VCaP (cell line): ENCODE data around the gene PCDHGB3.
"Not testable (repeated sequence)": the region's sequence is repeated elsewhere in the genome, so short reads cannot be mapped to it uniquely, and the experiment has no call there.

Source experiments
- H3K27ac ChIP-seq: fragments of 450-650 bp; 2 replicates; pipeline ENCODE4 v1.5.1; 2017
- TF ChIP-seq, protein P1 (sequence below): fragments of 450-650 bp; conservative IDR thresholded peaks from 2 replicates; pipeline ENCODE4 v1.5.1; 2017; ENCODE audit warnings: mild to moderate bottlenecking, moderate library complexity

PCDHGB3 gene

DNA sequence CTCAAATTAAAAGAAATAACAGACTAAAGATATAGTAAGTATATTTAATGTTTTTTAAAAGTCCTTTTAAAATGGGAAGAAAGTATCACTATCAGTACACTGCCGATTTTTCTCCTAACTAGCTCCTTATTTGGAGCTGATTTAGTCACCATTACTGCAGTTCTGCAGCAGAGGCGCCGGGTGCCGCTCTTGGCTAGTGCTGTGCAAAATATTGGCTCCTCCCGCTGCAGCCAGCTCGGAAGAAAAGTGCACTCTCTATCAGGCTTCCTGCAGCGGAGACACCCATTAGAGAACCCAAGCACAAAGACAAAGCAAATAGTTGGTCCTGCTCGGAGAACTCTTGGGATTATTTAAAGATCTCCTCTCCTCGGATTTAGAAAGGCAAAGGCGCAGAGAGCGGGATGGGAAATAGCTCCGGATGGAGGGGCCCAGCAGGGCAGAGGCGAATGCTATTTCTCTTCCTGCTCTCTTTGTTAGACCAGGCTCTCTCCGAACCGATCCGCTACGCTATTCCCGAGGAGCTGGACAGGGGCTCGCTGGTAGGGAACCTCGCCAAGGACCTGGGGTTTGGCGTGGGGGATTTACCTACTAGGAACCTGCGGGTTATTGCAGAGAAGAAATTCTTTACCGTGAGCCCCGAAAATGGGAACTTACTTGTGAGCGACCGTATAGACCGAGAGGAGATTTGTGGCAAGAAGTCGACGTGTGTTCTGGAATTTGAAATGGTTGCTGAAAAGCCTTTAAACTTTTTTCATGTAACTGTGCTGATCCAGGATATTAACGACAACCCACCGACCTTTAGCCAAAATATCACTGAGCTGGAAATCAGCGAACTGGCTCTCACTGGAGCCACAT, at the start of gene PCDHGB3:
PCDHGB3 (plus strand) TSS at position 249 of the 855 bp plus-strand sequence; CDS start at position 402, 153 bp downstream.
- TF ChIP-seq, protein P1, sequence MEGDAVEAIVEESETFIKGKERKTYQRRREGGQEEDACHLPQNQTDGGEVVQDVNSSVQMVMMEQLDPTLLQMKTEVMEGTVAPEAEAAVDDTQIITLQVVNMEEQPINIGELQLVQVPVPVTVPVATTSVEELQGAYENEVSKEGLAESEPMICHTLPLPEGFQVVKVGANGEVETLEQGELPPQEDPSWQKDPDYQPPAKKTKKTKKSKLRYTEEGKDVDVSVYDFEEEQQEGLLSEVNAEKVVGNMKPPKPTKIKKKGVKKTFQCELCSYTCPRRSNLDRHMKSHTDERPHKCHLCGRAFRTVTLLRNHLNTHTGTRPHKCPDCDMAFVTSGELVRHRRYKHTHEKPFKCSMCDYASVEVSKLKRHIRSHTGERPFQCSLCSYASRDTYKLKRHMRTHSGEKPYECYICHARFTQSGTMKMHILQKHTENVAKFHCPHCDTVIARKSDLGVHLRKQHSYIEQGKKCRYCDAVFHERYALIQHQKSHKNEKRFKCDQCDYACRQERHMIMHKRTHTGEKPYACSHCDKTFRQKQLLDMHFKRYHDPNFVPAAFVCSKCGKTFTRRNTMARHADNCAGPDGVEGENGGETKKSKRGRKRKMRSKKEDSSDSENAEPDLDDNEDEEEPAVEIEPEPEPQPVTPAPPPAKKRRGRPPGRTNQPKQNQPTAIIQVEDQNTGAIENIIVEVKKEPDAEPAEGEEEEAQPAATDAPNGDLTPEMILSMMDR, result no peak
- no peak within 1 kb of the TSS for H3K27ac ChIP-seq

DNA sequence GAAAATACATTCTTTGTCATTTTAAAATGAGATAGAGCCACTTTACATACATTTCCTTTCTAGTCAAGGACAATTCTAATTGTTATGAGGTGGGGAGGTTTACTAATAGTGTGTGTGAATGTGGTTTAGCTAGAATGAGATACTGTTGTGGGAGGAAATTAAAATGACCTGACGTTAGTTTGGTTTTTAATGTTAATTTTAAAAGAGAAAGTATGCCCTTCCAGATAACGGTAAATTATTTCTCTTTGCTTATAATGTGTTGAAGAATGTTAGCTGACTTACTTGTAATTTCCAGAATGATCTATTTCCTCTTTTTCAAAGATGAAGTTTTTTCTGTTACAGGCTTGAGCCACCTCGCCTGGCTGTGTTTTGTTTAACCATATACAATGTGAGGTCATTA, 47.8 kb upstream of the PCDHGB3 start:
- TF ChIP-seq, protein P1, result no peak
- H3K27ac ChIP-seq, result no peak overlapping the region

DNA sequence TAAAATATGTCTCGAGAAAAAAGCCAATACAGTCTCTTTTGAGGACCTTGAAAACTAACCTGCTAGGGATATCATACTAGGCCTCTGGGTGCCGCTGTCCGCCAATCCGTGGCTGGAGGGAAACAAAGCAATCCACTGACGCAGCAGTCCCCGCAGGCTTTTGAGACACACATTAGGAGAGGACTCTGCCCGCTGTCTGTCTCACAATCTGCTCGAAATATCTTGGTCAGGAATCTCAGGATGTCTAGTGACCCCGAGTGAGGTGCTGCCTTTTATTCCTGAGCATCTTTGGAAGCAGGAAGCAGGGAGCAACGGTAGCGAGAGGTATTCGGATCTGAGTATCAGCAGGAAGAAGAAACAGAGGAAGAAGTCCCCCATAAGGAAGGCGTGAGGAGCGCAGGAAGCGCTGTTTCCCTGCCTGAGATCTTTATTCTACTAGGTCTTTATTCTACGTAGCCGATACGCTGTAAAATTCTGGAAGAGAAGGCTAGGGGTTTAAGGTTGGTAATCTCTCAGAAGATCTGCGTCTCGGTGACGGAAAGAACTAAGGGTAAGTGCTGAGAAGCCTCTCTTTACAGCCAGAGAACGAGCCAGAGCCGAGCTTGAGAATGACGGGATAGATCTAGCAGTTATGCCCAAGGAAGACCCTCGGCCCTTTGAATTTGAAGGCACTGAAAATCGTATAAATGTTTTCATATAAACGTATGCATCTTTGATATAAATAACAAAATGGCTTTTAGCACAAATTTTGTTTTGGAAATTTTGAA, 43.8 kb upstream of the PCDHGB3 start:
- TF ChIP-seq, protein P1, result peak; percentile 90
- H3K27ac ChIP-seq, result peak overlapping the region; percentile 79

DNA sequence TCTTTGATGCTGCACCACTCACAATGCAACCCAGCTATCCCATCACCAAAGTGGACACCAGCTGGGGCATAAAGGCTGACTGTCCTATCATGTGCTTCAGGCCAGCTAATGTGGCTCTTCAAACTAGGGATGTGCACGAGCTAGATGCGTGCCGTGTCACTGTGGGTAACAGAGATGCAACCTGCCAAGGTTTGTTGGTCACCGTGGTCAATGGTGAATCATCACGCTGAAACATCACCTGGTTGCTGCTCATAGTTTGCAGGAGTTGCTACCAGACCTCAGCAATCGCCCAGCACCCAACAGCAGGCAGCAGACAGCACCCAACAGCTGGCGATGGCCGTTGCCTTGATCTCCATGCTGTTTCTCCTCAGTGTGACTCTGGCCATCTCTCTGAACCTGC, 41.8 kb upstream of the PCDHGB3 start:
- TF ChIP-seq, protein P1, result no peak
- H3K27ac ChIP-seq, result no peak overlapping the region

DNA sequence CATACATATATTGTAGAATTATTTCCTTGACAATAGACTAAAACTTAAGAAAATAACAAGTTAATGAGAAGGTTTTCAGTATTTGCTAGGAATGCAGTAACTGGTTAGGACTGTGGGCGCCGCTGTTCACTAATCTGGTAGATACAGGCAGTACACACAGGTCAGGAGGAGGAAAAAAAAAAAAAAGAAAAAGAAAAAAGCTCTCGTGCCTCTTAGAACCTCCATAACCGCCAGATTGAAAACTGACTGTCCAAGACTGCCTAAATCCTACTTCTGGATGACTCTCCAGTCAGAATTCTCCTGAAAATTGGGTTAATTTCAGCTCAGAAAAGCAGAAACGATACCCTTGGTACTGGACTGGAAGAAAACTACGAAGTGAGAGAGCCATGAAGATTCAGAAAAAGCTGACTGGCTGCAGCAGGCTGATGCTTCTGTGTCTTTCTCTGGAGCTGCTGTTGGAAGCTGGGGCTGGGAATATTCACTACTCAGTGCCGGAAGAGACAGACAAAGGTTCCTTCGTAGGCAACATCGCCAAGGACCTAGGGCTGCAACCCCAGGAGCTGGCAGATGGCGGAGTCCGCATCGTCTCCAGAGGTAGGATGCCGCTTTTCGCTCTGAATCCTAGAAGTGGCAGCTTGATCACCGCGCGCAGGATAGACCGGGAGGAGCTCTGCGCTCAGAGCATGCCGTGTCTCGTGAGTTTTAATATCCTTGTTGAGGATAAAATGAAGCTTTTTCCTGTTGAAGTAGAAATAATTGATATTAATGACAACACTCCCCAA, 39.6 kb upstream of the PCDHGB3 start, which contains the start of gene PCDHGA1:
PCDHGA1 (plus strand) TSS at position 216 of the 782 bp plus-strand sequence.
- TF ChIP-seq, protein P1, result peak; percentile 81
- peak within 1 kb of the TSS; percentile 26; the same call in 1 of the 2 replicates for H3K27ac ChIP-seq

DNA sequence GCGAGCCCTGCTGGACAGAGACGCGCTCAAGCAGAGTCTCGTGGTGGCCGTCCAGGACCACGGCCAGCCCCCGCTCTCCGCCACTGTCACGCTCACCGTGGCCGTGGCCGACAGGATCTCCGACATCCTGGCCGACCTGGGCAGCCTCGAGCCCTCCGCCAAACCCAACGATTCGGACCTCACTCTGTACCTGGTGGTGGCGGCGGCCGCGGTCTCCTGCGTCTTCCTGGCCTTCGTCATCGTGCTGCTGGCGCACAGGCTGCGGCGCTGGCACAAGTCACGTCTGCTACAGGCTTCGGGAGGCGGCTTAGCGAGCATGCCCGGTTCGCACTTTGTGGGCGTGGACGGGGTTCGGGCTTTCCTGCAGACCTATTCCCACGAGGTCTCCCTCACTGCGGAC, 37.5 kb upstream of the PCDHGB3 start:
- not testable (repeated sequence) for H3K27ac ChIP-seq

DNA sequence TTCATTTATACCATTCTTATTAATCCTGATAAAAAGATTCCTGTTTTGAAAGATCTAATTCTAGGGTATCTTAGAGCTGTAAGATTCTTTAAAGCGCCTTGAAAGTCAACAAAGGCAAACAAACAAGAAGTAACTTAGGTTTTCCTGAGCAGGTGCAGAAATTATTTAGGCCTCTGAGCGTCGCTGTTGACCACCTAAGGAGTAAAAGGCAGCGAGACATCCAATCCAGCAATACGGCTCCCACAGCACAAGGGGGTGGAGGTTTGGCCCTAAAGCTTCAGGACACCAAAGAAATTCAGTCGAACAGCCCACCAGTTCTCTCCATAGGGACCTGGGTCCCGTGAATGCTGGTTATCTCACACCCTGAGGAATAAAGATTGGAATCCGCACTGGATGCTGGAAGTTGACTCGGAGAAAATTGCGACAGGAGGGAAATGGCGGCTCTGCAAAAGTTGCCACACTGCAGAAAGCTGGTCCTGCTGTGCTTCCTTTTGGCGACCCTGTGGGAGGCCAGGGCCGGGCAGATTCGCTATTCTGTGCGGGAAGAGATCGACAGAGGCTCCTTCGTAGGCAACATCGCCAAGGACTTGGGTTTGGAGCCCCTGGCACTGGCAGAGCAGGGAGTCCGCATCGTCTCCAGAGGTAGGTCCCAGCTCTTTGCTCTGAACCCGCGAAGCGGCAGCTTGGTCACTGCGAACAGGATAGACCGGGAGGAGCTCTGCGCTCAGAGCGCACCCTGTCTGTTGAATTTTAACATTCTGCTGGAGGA, 31.3 kb upstream of the PCDHGB3 start, which contains the start of gene PCDHGA2:
PCDHGA2 (plus strand) TSS at position 223 of the 769 bp plus-strand sequence.
- TF ChIP-seq, protein P1, result peak; percentile 75
- peak within 1 kb of the TSS; percentile 11; the same call in 1 of the 2 replicates for H3K27ac ChIP-seq

DNA sequence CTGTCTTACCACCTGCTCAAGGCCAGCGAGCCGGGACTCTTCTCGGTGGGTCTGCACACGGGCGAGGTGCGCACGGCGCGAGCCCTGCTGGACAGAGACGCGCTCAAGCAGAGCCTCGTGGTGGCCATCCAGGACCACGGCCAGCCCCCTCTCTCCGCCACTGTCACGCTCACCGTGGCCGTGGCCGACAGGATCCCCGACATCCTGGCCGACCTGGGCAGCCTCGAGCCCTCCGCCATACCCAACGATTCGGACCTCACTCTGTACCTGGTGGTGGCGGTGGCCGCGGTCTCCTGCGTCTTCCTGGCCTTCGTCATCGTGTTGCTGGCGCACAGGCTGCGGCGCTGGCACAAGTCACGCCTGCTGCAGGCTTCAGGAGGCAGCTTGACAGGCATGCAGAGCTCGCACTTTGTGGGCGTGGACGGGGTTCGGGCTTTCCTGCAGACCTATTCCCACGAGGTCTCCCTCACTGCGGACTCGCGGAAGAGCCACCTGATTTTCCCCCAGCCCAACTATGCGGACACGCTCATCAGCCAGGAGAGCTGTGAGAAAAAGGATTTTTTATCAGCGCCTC, 29.2 kb upstream of the PCDHGB3 start:
- not testable (repeated sequence) for H3K27ac ChIP-seq
